NCI-H226 (cell line): ENCODE results near the gene NDUFV2.
"Not testable (repeated sequence)": the region's sequence is repeated elsewhere in the genome, so short reads cannot be mapped to it uniquely, and the experiment has no call there.

Experiments used
- DNase-seq: peaks from one replicate; pipeline ENCODE4 v3.0.0-alpha.2; 2015

Gene NDUFV2

GRCh38 chr18:9162663-9163062 is 60.2 kb downstream of the NDUFV2 start:
- not testable (repeated sequence) for DNase-seq

- not testable (repeated sequence) for DNase-seq
Observed at GRCh38 chr18:9164149-9164548, 61.6 kb downstream of the NDUFV2 start.

GRCh38 chr18:9165883-9166282 is 63.4 kb downstream of the NDUFV2 start:
- DNase-seq = not testable (repeated sequence)

GRCh38 chr18:9169515-9169914 is 67.0 kb downstream of the NDUFV2 start:
- DNase-seq = not testable (repeated sequence)

GRCh38 chr18:9171919-9172318 is 69.4 kb downstream of the NDUFV2 start:
- DNase-seq = not testable (repeated sequence)

GRCh38 chr18:9172506-9173127 is 70.1 kb downstream of the NDUFV2 start:
- DNase-seq = no peak

GRCh38 chr18:9173770-9174233 is 71.3 kb downstream of the NDUFV2 start:
- no peak for DNase-seq

- DNase-seq = no peak
Observed at GRCh38 chr18:9174302-9174701, 71.8 kb downstream of the NDUFV2 start.

- DNase-seq = no peak
Observed at GRCh38 chr18:9175115-9175514, 72.6 kb downstream of the NDUFV2 start.

- no peak for DNase-seq
Observed at GRCh38 chr18:9177031-9177430, 74.5 kb downstream of the NDUFV2 start.

- DNase-seq = no peak
Observed at GRCh38 chr18:9177466-9177865, 75.0 kb downstream of the NDUFV2 start.

- no peak for DNase-seq
Observed at GRCh38 chr18:9178557-9178956, 76.1 kb downstream of the NDUFV2 start.

- no peak for DNase-seq
Observed at GRCh38 chr18:9181275-9181674, 78.8 kb downstream of the NDUFV2 start.

- DNase-seq = no peak
Observed at GRCh38 chr18:9182852-9183399, 80.4 kb downstream of the NDUFV2 start.
